GM21528 (cell line): ENCODE results near the gene FAM162A.
A peak's percentile ranks its signal among the peaks of the same experiment; 100 is the strongest.
"Not testable (repeated sequence)": the region's sequence is repeated elsewhere in the genome, so short reads cannot be mapped to it uniquely, and the experiment has no call there.

ENCODE experiments used
- ATAC-seq: cut with Tn5 transposase; IDR thresholded peaks from one replicate; pipeline ENCODE4 v1.9.1; 2021; ENCODE audit warnings: mild to moderate bottlenecking, moderate library complexity; ENCODE audit not compliant: unreplicated experiment, low FRiP score

FAM162A gene, protein sequence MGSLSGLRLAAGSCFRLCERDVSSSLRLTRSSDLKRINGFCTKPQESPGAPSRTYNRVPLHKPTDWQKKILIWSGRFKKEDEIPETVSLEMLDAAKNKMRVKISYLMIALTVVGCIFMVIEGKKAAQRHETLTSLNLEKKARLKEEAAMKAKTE

DNA sequence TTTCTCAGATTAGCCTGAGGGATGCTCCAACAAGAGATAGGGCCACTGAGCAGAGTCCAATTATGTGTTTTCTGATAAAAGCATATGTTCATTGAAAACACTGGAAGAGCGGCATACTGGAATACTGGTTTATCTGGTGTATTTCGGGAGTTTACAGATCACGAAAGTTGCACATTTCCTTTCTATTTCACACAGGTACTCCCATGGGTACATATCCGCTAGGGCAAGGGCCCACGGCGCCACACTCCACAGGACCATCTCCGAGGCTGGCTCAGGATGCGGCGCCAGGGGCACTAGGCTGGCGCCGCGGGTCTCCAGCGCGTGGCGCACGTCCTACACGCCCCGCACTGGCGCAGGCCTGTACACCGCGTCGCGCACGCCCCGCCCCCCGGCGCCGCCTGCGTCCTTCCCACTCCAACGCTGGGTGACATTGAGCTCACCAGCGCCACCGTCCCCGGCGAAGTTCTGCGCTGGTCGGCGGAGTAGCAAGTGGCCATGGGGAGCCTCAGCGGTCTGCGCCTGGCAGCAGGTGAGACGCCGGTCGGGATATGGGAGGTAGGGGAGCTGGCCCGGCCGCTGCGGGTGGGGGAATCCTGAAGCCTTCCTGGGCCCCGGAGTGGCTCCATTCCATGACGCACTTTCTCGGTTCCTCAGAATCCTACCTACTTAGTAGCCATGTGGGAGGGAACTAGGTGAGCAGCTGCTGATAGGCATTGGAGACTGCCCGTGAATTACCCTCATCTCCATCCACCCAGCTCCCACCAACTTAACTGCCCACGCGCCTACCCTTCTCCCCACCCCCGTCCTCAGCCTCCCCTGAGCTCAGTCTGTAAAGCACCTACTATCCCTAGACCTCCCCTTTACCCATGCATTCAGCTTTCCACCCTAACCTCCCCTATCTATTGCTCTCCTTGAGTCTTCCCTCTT lies at the start of gene FAM162A:
Gene FAM162A (plus strand): TSS at position 412 of the 927 bp plus-strand sequence. CDS start 84 bp downstream, at position 496.
- peak; percentile 94 for ATAC-seq

DNA sequence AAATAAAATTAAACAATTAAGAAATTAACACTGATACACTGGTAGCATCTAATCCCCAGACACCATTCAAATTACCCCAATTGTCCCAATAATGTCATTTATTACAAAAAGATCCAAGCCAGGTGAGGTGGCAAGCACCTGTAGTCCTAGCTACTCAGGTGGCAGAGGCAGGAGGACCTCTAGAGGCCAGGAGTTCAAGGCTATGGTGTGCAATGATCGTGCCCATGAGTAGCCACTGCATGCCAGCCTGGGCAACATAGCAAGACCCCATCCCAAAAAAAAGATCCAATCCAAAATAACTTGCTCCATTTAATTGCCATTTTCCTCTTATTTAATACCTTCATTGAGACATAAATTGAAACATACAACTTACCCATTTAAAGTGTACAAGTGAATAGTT lies 41.2 kb upstream of the FAM162A start:
- ATAC-seq, result no peak

DNA sequence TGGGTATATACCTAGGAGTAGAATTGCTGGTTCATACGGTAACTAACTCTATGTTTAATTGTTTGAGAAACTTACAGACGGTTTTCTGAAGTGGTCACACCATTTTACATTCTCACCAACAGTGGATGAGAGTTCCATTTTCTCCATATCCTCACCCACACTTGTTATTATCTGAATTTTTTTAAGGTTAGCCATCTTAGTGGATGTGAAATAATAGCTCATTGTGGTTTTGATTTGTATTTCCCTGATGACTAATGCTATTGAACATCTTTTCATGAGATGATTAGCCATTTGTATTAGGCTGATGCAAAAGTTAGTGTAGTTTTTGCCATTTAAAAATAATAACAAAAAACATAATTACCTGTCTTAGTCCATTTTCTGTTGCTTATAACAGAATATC lies 40.3 kb upstream of the FAM162A start:
- ATAC-seq, result no peak

DNA sequence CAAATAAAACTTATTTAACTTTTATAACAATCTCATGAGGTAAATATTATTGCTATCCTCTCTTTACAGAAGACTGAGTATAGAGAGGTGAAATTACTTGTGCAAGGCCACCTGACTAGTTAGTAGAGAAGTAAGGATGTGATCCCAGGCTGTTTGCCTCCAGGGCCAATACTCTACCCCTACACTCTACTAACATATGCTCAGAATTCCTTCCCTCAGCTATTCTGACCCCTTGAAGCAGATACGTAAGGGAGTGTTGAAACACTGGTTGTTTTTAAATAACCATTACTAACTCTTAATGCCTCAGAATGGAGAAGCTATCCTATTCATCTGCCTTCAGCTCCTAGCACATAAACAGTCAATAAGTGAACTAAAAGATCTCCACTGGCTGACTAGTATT lies 34.8 kb upstream of the FAM162A start:
- no peak for ATAC-seq

DNA sequence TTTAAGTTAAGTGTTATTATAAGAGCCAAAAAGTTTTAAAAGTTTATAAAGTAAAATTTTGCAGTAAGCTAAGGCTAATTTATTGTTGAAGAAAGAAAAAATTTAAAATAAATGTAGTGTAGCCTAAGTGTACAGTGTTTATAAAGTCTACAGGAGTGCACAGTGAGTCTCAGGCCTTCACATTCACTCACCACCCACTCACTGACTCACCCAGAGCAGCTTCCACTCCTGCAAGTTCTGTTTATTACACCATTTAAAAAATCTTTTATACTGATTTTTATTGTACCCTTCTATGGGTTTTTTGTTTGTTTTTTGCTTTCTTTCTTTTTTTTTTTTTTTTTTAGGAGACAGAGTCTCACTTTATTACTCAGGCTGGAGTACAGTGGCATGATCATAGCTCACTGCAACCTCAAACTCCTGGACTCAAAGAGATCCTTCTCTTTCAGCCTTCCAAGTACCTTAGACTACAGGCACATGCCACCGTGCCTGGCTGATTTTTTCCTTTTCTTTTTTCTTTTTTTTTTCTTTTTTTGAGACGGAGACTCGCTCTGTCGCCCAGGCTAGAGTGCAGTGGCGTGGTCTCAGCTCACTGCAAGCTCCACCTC lies 33.1 kb upstream of the FAM162A start:
- no peak for ATAC-seq

DNA sequence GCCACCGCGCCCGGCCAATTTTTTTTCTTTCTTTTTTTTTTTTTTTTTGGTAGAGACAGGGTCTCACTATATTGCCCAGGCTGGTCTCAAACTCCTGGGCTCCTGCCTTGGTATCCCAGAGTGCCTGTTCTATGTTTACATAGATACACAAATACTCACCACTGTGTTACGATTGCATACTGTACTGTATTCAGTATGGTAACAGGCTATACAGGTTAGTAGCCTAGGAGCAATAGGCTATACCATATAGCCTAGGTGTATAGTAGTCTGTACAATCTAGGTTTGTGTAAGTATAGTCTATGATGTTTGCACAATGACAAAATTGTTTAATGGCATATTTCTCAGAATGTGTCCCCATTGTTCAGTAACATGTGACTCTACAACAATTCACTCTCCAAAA lies 32.4 kb upstream of the FAM162A start:
- no peak for ATAC-seq

DNA sequence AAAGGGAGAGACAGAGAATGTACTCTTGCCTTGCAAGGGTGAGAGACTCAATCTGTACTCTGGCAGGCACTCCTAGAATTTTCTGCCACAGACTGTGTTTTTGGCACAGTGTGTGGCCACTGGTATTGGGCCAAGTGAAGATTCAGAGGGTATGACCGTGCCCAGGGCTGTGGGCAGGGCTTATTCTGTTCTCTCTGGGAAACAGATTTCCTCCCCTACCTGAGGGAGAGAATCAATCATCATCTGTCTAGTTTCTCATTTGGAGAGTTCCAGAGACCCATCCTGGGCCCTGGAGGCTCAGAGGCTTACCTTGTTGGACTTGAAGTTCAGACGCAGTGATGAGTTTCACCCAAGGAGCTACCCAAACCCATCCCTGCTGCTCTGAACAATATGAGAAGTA lies 30.8 kb upstream of the FAM162A start:
- no peak for ATAC-seq

DNA sequence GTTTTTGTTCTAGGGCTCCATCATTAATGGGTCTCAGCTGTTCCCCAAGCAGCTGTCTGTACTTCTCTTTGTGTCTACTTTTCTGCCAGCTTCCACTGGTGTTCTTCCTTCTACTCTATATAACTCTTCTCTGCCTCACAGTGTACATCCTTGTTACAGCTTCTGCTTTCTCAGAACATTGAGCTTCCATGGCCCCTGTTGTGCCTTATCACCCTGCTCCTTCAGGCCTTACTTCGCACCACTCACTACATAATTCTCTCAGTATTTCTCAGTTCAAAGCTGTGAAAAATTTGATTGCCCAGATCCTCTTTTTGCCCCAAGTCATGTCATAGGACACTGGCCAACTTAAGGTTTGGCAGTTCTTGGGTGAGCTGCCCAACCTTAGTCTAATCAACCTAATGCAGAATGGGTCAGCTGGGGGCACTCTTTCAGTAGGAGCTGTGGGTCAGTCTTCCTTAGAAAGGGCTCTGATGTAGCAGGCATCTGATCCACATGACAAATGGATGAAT lies 30.0 kb upstream of the FAM162A start:
- no peak for ATAC-seq

DNA sequence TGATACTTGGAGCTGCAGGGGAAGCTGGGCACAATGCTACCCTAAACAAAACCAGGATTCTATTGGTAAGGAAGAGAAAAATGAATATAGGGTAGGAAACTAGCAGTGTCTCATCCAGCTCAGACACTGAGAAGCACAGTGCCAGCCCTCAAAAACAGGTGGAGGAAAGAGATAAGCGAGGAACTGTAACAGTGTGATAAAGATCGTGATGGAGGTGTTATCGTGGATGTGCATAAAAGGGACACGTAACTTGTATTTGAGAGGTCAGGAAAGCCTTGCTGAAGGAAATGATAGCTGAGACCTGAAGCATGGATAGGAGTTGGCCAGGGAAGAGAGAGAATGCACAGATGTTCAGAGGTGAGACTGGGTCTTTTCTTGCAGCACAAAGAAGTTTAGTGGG lies 28.4 kb upstream of the FAM162A start:
- no peak for ATAC-seq

DNA sequence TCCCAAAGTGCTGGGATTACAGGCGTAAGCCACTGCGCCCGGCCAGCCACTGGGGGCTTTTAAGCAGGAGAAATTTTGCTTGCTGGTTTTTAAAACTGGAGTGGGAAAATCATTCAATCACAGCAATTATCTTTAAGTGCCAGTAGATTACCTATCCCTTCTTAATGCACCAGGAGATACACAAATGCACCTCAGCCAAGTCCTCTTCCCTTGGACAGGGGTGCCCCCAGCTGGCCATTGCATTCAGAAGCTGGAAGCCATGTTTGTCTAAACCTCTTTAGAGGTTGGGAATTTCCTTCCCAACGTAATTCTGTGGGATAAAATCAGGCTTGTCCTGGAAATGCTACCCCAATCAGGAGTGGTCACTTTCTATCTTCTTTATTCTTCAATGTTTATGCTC lies 27.6 kb upstream of the FAM162A start:
- no peak for ATAC-seq

DNA sequence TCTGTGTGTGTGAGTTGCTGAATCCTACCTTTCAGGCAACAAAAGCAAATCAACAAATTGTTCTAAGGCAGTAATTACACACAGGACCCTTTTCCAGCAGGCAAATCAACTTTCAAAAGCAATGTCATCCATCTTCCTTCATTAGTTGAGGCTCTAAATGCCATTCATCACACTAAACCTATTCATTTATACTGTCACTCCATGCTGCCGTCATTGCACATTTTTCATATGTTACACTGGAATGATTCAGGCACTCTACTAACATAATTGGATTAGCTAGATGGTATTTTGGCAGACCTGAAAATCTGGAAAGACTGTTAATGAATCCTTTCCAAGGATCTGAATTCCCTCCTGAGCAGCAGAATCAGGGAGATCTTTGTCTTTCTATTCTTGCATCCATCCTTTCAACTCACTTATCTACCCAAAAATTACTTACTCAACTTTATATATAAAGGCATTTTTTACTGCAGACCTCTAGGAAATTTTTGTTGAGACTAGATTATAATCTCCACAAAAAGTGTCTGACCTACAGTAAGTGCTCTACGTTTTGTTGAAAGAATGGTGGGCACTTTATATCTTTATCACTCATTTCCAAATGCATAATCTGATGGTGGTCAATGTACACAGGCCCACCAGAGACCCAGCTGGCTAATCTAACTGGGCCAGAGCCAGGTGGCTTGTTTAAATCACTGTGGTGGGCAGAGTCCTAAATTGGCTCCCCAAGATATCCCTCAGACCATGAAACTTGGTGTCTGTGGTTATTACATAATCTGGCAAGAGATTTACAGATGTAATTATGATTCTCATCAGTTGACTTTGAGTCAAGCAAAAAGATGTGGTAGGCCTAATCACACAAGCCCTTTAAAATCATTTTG lies 25.9 kb upstream of the FAM162A start:
- ATAC-seq, result no peak

DNA sequence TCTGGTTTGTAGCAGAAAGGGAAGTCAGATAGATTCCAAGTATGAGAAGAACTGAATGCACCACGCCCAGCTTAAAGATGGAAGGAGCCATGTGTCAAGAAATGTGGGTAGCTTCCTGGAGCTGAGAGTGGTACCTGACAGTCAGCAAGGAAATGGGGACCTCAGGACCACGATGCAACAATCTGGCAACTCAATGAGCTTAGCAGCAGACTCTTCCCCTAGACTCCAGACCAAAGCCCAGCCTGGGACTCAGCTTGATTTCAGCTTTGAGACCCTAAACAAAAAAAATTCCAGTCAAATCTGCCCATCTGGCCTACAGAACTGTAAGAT lies 25.3 kb upstream of the FAM162A start:
- no peak for ATAC-seq

DNA sequence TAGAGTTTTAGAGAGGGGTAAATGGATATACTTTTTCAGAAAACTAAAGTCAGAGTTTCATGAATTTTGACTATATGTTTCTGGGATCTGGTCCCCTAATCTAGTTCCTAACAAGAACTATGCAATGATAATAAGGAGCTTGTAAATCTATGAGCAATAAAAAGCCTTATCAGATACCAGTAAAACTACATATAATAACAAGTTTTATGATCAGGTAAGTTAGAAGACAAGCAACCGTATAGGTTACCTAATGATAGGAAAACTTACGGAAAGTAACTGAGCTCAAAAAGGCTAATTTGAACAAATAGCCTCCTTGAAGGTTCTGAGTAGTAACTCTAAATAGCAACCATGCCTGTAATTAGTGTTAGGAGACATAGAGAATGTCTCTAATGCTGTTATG lies 22.0 kb upstream of the FAM162A start:
- ATAC-seq, result no peak

DNA sequence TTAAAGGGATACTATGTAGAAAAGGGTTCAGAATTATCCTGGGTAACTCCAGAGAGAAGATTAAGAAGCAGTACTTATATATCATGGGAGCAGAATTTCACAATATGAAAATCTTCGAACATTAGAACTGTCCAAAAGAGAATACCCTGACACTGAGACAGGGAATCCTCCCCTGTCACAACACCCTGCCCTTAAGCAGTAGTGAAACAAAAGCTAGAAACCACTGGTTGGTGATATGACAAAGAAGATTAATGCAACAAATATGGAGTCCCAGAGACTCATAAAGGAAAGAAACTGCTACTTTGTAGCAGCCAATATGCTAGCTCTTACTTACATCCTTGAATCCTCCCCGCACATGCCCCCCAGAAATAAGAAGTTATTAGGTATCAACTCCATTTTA lies 19.5 kb upstream of the FAM162A start:
- ATAC-seq, result no peak

DNA sequence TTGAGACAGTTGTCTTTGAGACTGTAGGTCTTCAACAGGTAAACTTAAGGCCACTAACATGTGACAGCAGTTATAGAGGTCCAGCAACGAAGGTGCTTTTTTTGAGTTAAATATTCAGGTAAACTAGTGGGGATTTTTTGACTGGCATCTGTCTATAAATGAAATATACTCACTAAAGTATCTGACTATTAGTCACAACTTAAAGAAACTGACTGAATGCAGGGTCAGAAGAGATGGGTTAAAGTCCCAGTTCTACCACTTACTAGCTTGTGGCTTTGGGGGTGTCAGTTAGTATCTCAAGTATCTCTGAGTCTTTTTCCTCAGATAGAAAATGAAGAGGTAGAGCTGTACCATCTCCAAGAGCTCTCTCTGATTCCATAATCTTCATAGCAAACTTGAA lies 18.9 kb upstream of the FAM162A start:
- ATAC-seq, result no peak

DNA sequence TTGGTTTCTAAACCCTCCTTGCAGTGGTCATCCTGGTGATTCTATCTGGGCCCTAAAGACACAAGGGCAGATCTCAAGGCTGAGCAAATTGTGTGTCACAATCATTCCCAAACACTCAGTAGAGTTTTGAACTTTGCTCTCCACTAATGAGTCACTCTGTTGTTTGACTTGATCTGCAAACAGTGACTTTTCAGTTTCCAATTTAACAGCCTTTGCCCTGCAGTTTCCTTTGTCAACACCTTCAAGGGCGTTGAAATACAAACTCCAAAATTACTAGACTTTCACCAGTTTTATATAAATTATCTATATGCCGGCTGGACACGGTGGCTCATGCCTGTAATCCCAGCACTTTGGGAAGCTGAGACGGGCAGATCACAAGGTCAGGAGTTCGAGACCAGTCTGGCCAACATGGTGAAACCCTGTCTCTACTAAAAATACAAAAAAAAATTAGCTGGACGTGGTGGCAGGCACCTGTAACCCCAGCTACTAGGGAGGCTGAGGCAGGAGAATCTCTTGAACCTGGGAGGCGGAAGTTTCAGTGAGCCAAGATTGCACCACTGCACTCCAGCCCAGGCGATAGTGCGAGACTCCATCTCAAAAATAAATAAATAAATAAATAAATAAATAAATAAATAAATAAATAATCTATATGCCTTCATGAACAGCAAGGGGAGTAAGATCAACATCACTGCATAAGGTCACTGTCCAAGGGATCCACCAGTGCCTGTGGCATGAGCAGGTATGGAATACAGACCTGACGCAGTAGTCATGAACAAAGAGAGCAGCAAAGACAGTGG lies 18.2 kb upstream of the FAM162A start:
- not testable (repeated sequence) for ATAC-seq

DNA sequence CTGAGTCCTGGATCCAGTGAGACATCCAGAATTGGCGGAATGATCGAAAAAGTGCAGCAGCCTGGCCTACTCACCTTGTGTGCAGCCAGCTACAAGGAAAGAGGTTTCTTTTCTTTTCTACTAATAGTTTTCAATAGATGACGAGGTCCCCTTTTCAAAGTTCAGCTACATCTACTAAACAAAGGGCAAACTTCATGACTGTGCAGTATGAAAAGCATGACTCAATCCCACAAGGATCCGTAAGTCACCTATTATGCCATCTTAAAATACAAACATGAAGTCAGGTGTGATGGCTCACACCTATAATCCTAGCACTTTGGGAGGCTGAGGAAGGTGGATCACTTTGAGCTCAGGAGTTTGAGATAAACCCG lies 17.6 kb upstream of the FAM162A start:
- ATAC-seq, result no peak

DNA sequence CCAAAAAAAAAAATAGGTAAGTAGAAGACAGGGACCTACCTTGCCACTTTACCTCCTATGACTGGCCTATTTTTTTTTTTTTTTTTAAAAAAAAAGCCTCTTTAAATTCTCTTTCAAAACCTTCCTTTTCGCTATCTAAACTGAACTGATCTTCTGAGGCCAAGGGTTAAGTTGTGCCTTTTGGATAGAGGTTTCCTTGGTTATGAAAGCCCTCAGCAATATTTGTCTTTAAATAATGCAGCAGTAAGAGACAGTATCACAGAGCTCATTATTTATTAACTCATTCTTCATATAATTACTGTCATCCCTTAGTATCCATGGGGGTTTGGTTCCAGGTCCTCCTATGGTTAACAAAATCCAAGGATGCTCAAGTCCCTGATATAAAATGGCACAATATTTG lies 9.9 kb upstream of the FAM162A start:
- ATAC-seq, result no peak

DNA sequence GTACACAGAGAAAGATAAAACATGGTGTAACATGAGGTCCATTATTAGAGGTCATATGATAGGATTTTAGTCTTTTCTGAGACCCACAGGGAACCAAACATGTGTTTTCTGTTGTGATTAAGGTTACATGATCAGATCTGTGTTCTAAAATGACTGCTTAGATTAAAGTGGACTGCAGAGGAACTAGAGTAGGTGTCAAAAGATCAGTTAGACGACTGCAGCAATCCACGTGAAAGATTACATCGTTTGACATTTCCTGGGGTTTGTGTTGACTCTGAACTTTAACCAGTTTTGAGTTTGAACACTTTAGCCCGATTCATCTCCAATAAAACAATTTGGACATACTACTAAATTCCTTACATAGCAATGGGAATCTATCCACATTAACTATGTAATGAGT lies 6.0 kb upstream of the FAM162A start:
- no peak for ATAC-seq
